ENCODE results near the gene DTNB.

GRCh38 chr2:25598911-25599310, 74.5 kb downstream of the DTNB start:
- no peak for TF ChIP-seq SIN3A (IDR thresholded peaks at IDR 0.05; ENCODE audit: borderline replicate concordance, low read depth, low read length)
- no peak for TF ChIP-seq CTCF (IDR thresholded peaks at IDR 0.05)
- no peak for TF ChIP-seq CHD2 (IDR thresholded peaks at IDR 0.05; ENCODE audit: low read length, partially characterized antibody)

All from SK-N-SH (cell line).